Astrocyte of the spinal cord (primary cell): ENCODE measurements around the gene PFAS.

Experiments used
- DNase-seq: peaks from one replicate; pipeline ENCODE4 v3.0.0; 2011; ENCODE audit warnings: low read depth, low spot score
- H3K4me3 ChIP-seq: 2 replicates; pipeline ENCODE4 v1.5.1; 2011; ENCODE audit warnings: low read depth, mild to moderate bottlenecking, low read length, moderate library complexity
- CTCF ChIP-seq: IDR thresholded peaks from 2 replicates; pipeline ENCODE4 v1.5.1; 2012; ENCODE audit warnings: low read depth, mild to moderate bottlenecking, low read length, inconsistent platforms
- in situ Hi-C: cut with HindIII; loops from 2 replicates; pipeline ENCODE4 v1.10.0; 2017; ENCODE audit warnings: low sequenced_read_pairs

The PFAS gene

GRCh38 chr17:8248751-8249607 is at the start of gene PFAS:
Gene PFAS (plus strand): TSS chr17:8249289. CDS start chr17:8253938, 4,649 bp downstream.
- H3K4me3 ChIP-seq = peak within 1 kb of the TSS; percentile 99
- TF ChIP-seq CTCF = no peak
- peak; percentile 90 for DNase-seq
- in situ Hi-C loops = no loop called here

- no peak for TF ChIP-seq CTCF
- no peak for DNase-seq
- H3K4me3 ChIP-seq = no peak overlapping the region
- in situ Hi-C loops = no loop called here
Measured at GRCh38 chr17:8204761-8205555, 44.1 kb upstream of the PFAS start.

- in situ Hi-C loops = no loop called here
- no peak for DNase-seq
- H3K4me3 ChIP-seq = no peak overlapping the region
- no peak for TF ChIP-seq CTCF
Measured at GRCh38 chr17:8206536-8206935, 42.6 kb upstream of the PFAS start.

GRCh38 chr17:8209907-8210760 is 39.0 kb upstream of the PFAS start, which contains the start of gene AURKB:
Gene AURKB (minus strand): TSS chr17:8210575. CDS start chr17:8210224, 351 bp downstream.
- peak; percentile 96 for DNase-seq
- no peak for TF ChIP-seq CTCF
- in situ Hi-C loops = no loop called here
- H3K4me3 ChIP-seq = peak within 1 kb of the TSS; percentile 85

GRCh38 chr17:8210761-8211458 is 38.2 kb upstream of the PFAS start:
- H3K4me3 ChIP-seq = peak overlapping the region; percentile 85
- no peak for TF ChIP-seq CTCF
- in situ Hi-C loops = no loop called here
- no peak for DNase-seq
